Stimulated activated CD8-positive, alpha-beta memory T cell treated with anti-CD3 and anti-CD28 coated beads, Interleukin-12 subunit alpha, Interleukin-12 subunit beta, amount 100 ng/mL, for 24 hours (primary cell): ENCODE measurements around the gene METTL23.
"Not testable (repeated sequence)": the region's sequence is repeated elsewhere in the genome, so short reads cannot be mapped to it uniquely, and the experiment has no call there.

Experiments used
- DNase-seq: peaks from one replicate; pipeline ENCODE4 v3.0.0-alpha.2; 2020; ENCODE audit errors: extremely low read depth

Gene METTL23

GRCh38 chr17:76713765-76714164 lies 12.9 kb upstream of the METTL23 start:
- DNase-seq: no peak

DNA sequence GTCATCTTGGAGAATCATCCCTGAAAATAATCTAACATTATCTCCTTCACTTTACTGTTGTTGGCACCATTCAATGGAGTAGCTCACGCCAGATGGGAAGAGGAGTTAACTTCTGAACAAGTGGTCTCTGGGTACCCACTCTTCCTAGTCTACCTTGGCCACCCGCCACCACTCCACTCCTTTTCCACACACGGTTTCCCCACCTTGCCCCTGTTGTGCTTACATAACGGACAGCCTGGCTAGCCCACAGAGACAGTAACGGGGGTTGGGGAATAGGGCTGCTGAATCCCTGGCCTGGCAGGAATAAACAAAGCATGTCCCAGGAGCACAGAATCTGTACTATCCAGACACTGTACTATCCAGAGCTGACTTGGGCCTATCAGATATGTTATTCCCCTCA lies 12.3 kb upstream of the METTL23 start:
- DNase-seq: no peak

DNA sequence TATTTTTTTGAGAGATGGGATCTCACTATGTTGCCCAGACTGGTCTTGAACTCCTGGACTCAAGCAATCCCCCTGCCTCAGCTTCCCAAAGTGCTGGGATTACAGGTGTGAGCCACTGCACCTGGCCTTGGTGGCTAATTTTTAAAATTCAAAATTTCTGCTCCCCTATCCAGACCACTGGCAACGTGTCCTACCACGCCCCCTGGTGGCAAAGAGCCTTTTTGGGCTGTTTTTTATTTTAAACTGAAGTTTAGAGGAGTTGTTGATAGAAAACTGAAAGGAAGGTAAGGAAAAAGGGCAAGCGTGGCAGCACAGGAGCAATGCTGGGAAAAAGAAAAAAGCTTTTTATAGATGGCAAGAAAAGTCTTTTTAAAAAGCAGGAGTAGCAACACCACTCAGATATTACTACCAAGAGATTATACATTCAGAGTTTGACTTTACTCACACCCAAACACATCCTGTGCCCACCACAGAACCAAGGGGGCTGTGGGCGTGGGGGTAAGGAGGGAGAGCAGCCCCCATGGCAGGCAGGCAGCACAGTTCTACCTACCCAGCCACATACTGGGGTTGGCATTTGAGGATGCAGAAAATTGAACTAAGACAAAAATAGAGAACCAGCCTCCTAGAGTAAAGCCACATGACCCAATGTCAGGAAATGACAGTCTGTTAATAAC lies 11.7 kb upstream of the METTL23 start:
- no peak for DNase-seq

- no peak for DNase-seq
These were observed 11.2 kb upstream of the METTL23 start for GRCh38 chr17:76715496-76715830.

- DNase-seq: no peak
These were observed 10.3 kb upstream of the METTL23 start for GRCh38 chr17:76716146-76716838.

DNA sequence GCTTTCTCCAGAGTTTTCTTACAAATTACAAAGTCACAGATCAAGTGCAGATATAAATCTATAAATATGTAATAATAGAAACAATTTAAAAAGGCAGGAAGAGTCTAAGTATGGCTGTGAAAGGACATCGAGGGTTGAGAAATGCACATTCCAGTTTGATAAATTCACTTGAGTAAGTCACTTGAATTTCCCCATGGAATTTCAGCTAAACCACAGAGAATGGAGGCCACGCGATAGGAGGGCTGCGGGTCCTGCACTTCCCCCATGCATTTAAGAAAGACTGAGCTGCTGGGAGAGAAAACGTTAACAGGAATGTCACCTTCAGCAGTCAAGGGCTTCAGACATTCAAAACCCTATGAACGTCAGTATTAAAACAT lies 9.8 kb upstream of the METTL23 start:
- DNase-seq: no peak

DNA sequence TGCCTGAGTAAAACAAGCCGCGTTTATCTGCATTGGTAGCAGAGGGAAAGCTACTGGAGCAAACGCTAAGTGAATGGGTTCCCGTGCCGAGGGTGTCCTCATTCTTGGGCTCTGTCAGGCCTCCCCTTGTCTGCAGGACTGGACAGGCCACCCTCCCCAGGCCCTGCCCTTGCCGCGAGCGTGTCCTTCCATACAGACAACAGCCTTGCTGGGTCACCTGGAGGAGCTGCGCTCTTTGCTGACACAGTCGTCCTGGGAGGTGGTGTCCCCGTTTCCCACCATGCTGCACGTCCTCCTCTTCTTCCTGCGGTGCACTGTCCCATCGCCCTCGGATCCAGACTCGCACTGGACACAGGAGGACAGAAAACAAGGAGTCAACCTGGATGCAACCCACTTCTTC lies 8.1 kb upstream of the METTL23 start:
- DNase-seq: no peak

DNA sequence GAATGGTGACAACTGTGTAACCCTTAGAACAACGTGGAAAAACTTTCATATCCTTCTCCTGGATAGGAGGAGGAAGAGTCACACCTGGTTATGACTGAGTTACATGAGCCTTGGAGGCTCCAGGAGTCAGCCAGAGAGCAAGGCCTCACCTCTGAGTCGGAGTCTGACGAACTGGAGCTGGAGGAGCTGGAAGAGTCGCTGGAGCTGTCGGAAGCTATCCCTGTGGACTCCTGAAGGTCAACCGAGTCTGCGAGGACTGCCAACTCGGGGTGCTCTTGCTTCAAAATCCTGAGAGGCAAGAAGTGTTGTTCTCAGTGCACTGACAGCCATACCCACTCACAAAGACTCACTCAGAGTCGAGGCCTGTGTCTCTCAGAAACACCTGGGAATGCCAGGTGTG lies 6.4 kb upstream of the METTL23 start:
- DNase-seq: no peak

DNA sequence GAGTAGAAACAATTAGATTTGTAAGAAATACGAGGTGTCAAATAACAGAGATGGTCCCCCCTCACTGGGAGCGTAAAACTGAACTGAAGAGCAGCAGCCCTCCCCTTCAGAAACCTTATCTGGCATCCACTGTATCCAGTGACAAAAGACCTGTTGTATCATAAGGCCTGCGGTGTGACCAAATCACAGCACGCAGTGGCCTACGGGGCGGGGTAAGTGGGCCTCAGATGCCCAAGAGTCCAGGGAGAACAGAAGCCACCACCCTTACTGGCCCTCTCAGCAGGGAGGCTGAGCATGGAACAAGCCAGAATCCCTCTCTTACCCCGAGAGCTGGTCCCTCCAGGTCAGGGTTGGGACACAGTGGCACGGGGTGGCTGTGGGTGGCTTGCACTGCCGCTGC lies 5.7 kb upstream of the METTL23 start:
- no peak for DNase-seq

DNA sequence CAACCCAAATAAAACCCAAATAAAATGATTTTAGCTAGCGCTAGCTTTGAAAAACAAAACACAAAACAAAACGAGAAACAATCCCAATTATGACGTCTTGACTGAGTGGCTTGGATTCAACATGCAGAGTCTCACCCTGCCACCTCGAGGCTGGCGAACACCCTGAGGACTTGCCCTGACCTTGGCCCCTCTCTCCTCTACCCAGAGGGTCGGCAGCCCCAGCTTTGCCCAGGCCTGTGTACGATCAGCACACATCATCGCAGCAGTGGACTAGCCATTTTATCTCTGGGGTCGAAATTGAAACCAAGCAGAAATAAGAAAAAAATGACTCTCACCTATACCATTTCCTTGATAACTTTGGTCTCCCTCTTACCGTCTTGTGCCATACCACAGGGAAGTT lies 5.2 kb upstream of the METTL23 start:
- no peak for DNase-seq

DNA sequence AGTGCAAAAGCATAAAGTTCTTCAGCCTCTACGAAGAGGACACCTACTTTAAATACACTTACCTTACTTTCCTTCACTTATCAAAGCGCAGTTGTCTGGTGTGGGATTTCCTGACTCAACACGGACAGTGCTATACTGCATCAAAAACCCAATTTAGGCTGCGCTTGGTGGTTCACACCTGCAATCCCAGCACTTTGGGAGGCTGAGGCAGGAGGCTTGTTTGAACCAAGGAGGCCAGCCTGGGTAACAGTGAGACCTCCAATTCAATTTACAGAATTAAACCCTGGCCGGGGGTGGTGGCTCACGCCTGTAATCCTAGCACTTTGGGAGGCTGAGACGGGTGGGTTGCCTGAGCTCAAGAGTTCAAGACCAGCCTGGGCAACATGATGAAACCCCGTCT lies 4.4 kb upstream of the METTL23 start:
- no peak for DNase-seq

DNA sequence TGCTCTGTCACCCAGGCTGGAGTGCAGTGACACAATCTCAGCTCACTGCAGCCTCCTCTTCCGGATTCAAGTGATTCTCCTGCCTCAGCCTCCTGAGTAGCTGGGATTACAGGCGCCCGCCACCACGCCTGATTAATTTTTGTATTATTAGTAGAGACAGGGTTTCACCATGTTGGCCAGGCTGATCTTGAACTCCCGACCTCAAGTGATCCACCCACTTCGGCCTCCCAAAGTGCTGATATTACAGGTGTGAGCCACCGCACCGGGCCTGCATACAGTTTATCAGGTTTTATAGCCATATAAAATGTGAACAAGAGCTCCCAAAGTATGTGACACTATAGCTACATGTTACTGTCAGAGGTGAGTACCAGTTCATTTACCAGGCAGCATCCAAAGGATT lies 3.7 kb upstream of the METTL23 start:
- not testable (repeated sequence) for DNase-seq

GRCh38 chr17:76723812-76724211 lies 2.8 kb upstream of the METTL23 start:
- no peak for DNase-seq

DNA sequence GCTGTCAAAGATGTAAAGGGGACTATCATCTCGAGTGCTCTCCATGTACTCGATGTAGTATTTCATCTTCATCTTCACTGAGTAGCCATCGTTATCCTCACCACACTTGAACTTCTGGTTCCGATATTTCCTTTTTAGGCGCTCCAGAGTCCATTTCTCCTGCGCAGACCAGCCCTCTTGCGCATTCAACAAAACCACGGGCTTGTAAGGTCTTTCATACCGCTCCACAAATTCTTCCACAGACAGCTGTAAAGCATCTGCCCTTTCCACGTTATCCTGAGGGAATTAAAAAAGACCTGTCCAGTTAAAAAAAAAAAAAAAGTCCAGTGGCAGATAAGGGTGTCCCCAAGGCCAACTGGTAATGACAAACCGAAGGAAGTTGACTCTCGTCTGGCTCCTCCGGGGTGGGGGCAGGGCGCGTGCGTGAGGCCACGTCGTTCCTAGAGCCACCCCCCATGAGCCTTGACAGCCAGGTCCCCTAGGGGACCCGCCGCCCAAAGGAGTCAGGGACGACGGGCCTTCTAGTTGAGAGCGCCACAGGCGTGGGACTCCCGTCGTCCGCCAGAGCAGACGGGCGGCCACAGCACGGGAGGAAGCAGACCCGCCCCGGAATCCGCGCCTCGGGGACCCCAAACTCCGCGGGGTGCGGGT lies 934 bp upstream of the METTL23 start:
- no peak for DNase-seq

DNA sequence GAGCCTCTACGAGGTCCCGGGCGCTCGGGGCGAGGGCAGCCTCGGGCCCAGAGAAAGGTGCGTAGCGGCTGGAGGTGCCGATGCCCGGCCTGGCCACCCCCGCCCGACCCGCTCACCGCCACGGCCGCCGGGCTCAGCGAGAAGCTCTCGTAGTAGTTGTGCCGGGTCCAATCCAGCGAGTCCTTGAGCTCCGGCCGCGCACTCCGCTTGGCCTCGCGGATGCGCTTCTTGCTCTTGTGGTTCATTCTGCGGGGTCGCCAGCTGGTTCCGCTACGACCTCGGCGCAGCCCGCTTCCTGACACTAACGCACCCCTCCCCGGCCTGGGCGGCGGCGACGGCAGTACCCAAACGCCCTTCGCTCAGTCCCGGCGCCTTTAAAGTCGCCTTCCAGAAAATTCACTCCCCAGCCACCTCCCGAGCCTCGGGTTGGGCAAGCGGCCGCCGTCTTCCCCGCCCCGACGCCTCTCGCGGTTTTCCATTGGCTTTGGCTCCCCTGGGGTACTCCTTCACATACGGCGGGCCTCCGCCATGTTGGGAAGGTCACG lies 336 bp upstream of the METTL23 start, which contains the start of gene JMJD6:
Gene JMJD6, minus strand, starts transcription at position 376 of the 545 bp plus-strand sequence. Its CDS starts 131 bp downstream, at position 245.
- DNase-seq: peak; percentile 87

- no peak for DNase-seq
These were observed 1.3 kb downstream of the METTL23 start for GRCh38 chr17:76727745-76728456.

DNA sequence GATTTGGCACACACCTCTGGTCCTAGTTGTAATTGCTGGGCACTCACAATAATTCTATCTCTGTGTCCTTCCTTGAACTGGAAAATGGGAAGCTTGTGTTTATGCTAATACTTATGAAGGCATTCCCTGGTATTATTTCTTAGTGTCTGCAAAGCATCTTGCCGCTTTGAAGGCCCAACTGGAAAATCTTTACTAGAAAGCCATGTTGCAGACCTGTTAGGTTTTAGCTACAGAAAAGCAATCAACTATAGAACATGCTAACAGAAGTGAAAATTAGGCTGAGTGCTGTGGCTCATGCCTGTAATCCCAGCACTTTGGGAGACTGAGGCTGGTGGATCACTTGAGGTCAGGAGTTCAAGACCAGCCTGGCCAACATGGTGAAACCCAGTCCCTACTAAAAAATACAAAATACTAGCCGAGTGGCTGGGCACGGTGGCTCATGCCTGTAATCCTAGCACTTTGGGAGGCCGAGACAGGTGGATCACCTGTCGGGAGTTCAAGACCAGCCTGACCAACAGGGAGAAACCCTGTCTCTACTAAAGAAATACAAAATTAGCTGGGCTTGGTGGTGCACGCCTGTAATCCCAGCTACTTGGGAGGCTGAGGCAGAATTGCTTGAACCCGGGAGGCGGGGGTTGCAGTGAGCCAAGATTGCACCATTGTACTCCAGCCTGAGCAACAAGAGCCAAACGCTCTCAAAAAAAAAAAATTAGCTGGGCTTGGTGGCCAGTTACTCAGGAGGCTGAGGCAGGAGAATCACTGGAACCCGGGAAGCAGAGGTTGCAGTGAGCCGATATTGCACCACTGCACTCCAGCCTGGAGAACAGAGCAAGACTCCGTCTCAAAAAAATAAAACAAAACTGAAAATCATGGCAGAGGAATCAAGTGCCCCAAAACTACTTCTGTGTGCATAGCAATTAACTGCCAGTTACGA lies 5.4 kb downstream of the METTL23 start:
- not testable (repeated sequence) for DNase-seq

DNA sequence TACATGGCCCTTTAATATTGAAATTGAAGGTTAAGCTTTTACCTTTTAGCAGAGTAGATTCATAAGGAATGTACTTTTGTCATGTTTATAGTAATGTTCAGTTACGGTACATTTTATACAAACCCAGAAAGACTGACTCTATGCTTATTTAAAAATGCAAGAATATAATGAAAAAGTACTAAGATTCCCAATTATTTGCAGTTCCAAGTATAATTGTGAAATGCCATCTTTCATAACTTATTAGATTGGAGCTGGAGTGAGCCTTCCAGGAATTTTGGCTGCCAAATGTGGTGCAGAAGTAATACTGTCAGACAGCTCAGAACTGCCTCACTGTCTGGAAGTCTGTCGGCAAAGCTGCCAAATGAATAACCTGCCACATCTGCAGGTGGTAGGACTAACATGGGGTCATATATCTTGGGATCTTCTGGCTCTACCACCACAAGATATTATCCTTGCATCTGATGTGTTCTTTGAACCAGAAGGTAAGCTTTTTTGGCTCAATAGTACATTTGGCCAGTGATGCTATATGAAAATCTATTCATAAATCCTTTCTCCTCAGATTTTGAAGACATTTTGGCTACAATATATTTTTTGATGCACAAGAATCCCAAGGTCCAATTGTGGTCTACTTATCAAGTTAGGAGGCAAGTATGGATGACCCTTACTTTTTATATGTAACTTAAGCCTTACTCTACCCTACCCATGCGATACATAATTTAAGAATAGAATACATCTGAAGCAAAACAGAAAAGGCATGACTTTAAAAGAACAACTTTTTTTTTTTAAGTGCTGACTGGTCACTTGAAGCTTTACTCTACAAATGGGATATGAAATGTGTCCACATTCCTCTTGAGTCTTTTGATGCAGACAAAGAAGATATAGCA lies 6.3 kb downstream of the METTL23 start:
- DNase-seq: no peak

DNA sequence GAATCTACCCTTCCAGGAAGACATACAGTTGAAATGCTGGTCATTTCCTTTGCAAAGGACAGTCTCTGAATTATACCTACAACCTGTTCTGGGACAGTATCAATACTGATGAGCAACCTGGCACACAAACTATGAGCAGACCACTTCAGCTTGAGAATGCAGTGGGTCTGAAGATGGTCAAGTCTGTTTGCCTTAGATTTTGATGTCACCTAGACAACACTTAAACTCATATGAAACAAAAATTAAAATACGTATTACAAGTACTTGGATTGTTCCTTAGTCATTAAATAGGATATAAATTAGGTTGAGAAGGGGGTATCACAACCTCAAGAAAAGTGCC lies 6.9 kb downstream of the METTL23 start:
- DNase-seq: no peak
